Tibial artery (tissue), 4 donors: ENCODE data around the gene TBK1.
A peak's percentile ranks its signal among the peaks of the same experiment; 100 is the strongest.

Experiments used
- DNase-seq, 2 donors: peaks; one replicate each; pipeline ENCODE4 v3.0.0-alpha.2; 2019
- H3K27ac ChIP-seq, 2 donors: fragments of 200-600 bp; sonication (generic) in 1 of 2; 1 replicate in 1 of 2; 2 replicates in 1 of 2; pipeline ENCODE4 v1.5.1; 2018 to 2019; ENCODE audit warnings: mild to moderate bottlenecking in 1 of 2
- H3K27me3 ChIP-seq, 2 donors: fragments of 200-600 bp; sonication (generic) in 1 of 2; one replicate each; pipeline versions ENCODE4 v1.5.1 to v1.6.0; 2016 to 2019
- H3K36me3 ChIP-seq, 3 donors: fragments of 200-600 bp; sonication (generic) in 2 of 3; one replicate each; pipeline ENCODE4 v1.5.1; 2016 to 2019; ENCODE audit warnings: mild to moderate bottlenecking in 2 of 3
- H3K4me1 ChIP-seq, 4 donors: fragments of 200-600 bp; sonication (generic) in 2 of 4; 1 replicate in 3 of 4; 2 replicates in 1 of 4; pipeline ENCODE4 v1.5.1; 2016 to 2019
- H3K4me3 ChIP-seq, 2 donors: fragments of 200-600 bp; sonication (generic) in 1 of 2; 1 replicate in 1 of 2; 2 replicates in 1 of 2; pipeline ENCODE4 v1.5.1; 2018 to 2019; ENCODE audit warnings: mild to moderate bottlenecking in 2 of 2
- H3K9me3 ChIP-seq, 3 donors: fragments of 200-600 bp; sonication (generic) in 1 of 3; one replicate each; pipeline ENCODE4 v1.5.1; 2016 to 2019
- CTCF ChIP-seq, 2 experiments: fragments of 200-600 bp in 1 of 2; fragments of 450-650 bp in 1 of 2; IDR thresholded peaks; one replicate each; pipeline ENCODE4 v1.5.1; 2017 to 2019; ENCODE audit warnings: antibody characterized with exemption in 2 of 2, mild to moderate bottlenecking in 1 of 2, moderate library complexity in 1 of 2
- intact Hi-C: fragments of 100-400 bp; cut with DNase I; formaldehyde crosslinking; loops from one replicate; pipeline ENCODE4 v1.15.0; 2023; ENCODE audit warnings: low total_unique reads

TBK1 gene

GRCh38 chr12:64457923-64458322 is 6.0 kb downstream of the TBK1 start:
- Histone ChIP-seq H3K36me3 (peaks cover 10 to 26% (median 22%) of the 10 kb centered on the region in 3 donors), H3K27me3 (no peaks in the 10 kb centered on the region), H3K9me3 (no peaks in the 10 kb centered on the region), H3K27ac (no peak overlapping the region), H3K4me1 (peaks cover 0 to 30% (median 18%) of the 10 kb centered on the region in 4 donors), H3K4me3 (no peak overlapping the region)
- intact Hi-C loops, result no loop called here
- TF ChIP-seq CTCF (IDR thresholded peaks at IDR 0.05), result no peak
- DNase-seq, result no peak

- intact Hi-C loops, result no loop called here
- TF ChIP-seq CTCF (IDR thresholded peaks at IDR 0.05), result no peak
- H3K27ac ChIP-seq, result peak overlapping the region in 1 of 2 donors; percentile 14
- no peaks in the 10 kb centered on the region for H3K27me3 ChIP-seq
- peaks cover 12 to 39% (median 28%) of the 10 kb centered on the region in 3 donors for H3K36me3 ChIP-seq
- peaks cover 0 to 17% (median 10%) of the 10 kb centered on the region in 4 donors for H3K4me1 ChIP-seq
- peak overlapping the region; percentile 1 to 27 for H3K4me3 ChIP-seq
- no peak for DNase-seq
- H3K9me3 ChIP-seq, result no peaks in the 10 kb centered on the region
These were observed 7.5 kb downstream of the TBK1 start for GRCh38 chr12:64459394-64459891.

- no peak for TF ChIP-seq CTCF (IDR thresholded peaks at IDR 0.05)
These were observed 9.9 kb downstream of the TBK1 start for GRCh38 chr12:64461634-64462414.

GRCh38 chr12:64466178-64466577 is 14.3 kb downstream of the TBK1 start:
- H3K4me1 ChIP-seq, result no peaks in the 10 kb centered on the region
- DNase-seq, result no peak
- TF ChIP-seq CTCF (IDR thresholded peaks at IDR 0.05), result no peak
- no peaks in the 10 kb centered on the region for H3K27me3 ChIP-seq
- H3K9me3 ChIP-seq, result no peaks in the 10 kb centered on the region
- intact Hi-C loops, result no loop called here
- H3K4me3 ChIP-seq, result no peak overlapping the region
- H3K36me3 ChIP-seq, result peaks cover 42 to 84% (median 71%) of the 10 kb centered on the region in 3 donors
- no peak overlapping the region for H3K27ac ChIP-seq

More at GRCh38 chr12:64461634-64462414, 9.9 kb downstream of the TBK1 start:
- Histone ChIP-seq H3K4me1 (peaks cover 0 to 17% (median 10%) of the 10 kb centered on the region in 4 donors), H3K36me3 (peaks cover 30 to 55% (median 48%) of the 10 kb centered on the region in 3 donors), H3K9me3 (no peaks in the 10 kb centered on the region), H3K27ac (no peak overlapping the region), H3K27me3 (no peaks in the 10 kb centered on the region), H3K4me3 (no peak overlapping the region)
- no peak for DNase-seq
- intact Hi-C loops, result no loop called here

GRCh38 chr12:64468966-64469365 is 17.0 kb downstream of the TBK1 start:
- no peak for TF ChIP-seq CTCF (IDR thresholded peaks at IDR 0.05)
- DNase-seq, result no peak
- H3K27ac ChIP-seq, result no peak overlapping the region
- H3K36me3 ChIP-seq, result peaks cover 41 to 83% (median 76%) of the 10 kb centered on the region in 3 donors
- H3K27me3 ChIP-seq, result no peaks in the 10 kb centered on the region
- intact Hi-C loops, result no loop called here
- H3K4me3 ChIP-seq, result no peak overlapping the region
- H3K9me3 ChIP-seq, result no peaks in the 10 kb centered on the region
- no peaks in the 10 kb centered on the region for H3K4me1 ChIP-seq
